Neural progenitor cell (in vitro differentiated cells): Measurements from ENCODE around the gene USF2. TPM values are rescaled to one million over a fixed set of nuclear protein-coding genes. Genes with fewer than 3 reads are reported as not detected.

Experiments
- DNase-seq: peaks from one replicate; pipeline ENCODE4 v3.0.0-alpha.2; 2016; ENCODE audit warnings: low spot score
- H2AFZ ChIP-seq: fragments of 200-600 bp; sonication (generic); replicated peaks from 2 replicates; pipeline ENCODE4 v1.6.1; 2016; ENCODE audit warnings: antibody characterized with exemption
- H3F3A ChIP-seq: fragments of 200-600 bp; sonication (generic); 2 replicates; pipeline ENCODE4 v1.6.1; 2016; ENCODE audit warnings: antibody characterized with exemption, low read depth
- H3K27ac ChIP-seq: fragments of 200-600 bp; sonication (generic); 2 replicates; pipeline ENCODE4 v1.5.1; 2016; ENCODE audit warnings: mild to moderate bottlenecking
- H3K27me3 ChIP-seq: fragments of 200-600 bp; sonication (generic); 2 replicates; pipeline ENCODE4 v1.6.1; 2016; ENCODE audit warnings: mild to moderate bottlenecking, moderate library complexity
- H3K36me3 ChIP-seq: fragments of 200-600 bp; sonication (generic); 2 replicates; pipeline ENCODE4 v1.5.1; 2016
- H3K4me1 ChIP-seq: fragments of 200-600 bp; sonication (generic); 2 replicates; pipeline ENCODE4 v1.6.1; 2016; ENCODE audit warnings: mixed run types
- H3K4me2 ChIP-seq: fragments of 200-600 bp; sonication (generic); 2 replicates; pipeline ENCODE4 v1.6.1; 2016
- H3K4me3 ChIP-seq: fragments of 200-600 bp; sonication (generic); 2 replicates; pipeline ENCODE4 v1.5.1; 2016
- H3K79me2 ChIP-seq: fragments of 200-600 bp; sonication (generic); 2 replicates; pipeline ENCODE4 v1.6.1; 2016; ENCODE audit warnings: low read depth
- H3K9ac ChIP-seq: fragments of 200-600 bp; sonication (generic); 2 replicates; pipeline ENCODE4 v1.6.1; 2016
- H3K9me3 ChIP-seq: fragments of 200-600 bp; sonication (generic); 2 replicates; pipeline ENCODE4 v1.5.1; 2016; ENCODE audit warnings: low read depth
- H4K20me1 ChIP-seq: fragments of 200-600 bp; sonication (generic); 2 replicates; pipeline ENCODE4 v1.6.1; 2016; ENCODE audit warnings: low read depth
- H3K27ac Mint-ChIP-seq: 3 replicates; pipeline ENCODE4 v1.8.0; 2021; ENCODE audit warnings: mixed read lengths
- H3K27me3 Mint-ChIP-seq: 2 replicates; pipeline ENCODE4 v1.8.0; 2022; ENCODE audit warnings: low read depth, mild to moderate bottlenecking, inconsistent platforms, moderate library complexity, mixed read lengths; ENCODE audit not compliant: insufficient read depth
- H3K36me3 Mint-ChIP-seq: 3 replicates; pipeline ENCODE4 v1.8.0; 2021; ENCODE audit warnings: mixed read lengths
- H3K4me1 Mint-ChIP-seq: 3 replicates; pipeline ENCODE4 v1.8.0; 2021; ENCODE audit warnings: mixed read lengths
- H3K4me3 Mint-ChIP-seq: 3 replicates; pipeline ENCODE4 v1.8.0; 2021; ENCODE audit warnings: mild to moderate bottlenecking, moderate library complexity, mixed read lengths
- H3K9me3 Mint-ChIP-seq: 3 replicates; pipeline ENCODE4 v1.8.0; 2020; ENCODE audit warnings: mixed read lengths
- EZH2 ChIP-seq: fragments of 200-600 bp; sonication (generic); IDR thresholded peaks from 2 replicates; pipeline ENCODE4 v1.6.1; 2017; ENCODE audit warnings: antibody characterized with exemption, mild to moderate bottlenecking, moderate library complexity
- EZH2phosphoT487 ChIP-seq: fragments of 200-600 bp; sonication (generic); IDR thresholded peaks from 2 replicates; pipeline ENCODE4 v1.6.1; 2017; ENCODE audit warnings: antibody characterized with exemption
- total RNA-seq: library from RNA; depleted of rRNA; stranded (reverse); fragments of >200 nt; gene quantifications from 2 replicates; pipeline ENCODE4 v1.2.3, GENCODE V29; 2015; ENCODE audit warnings: low replicate concordance
- TF ChIP-seq, protein P1 (sequence below): fragments of 200-600 bp; sonication (generic); IDR thresholded peaks from 2 replicates; pipeline ENCODE4 v1.5.1; 2017; ENCODE audit warnings: antibody characterized with exemption, mild to moderate bottlenecking

USF2 gene
- total RNA-seq, 1 donor from 2014 or later, result 46.8 TPM

GRCh38 chr19:35313587-35313986, 44.8 kb downstream of the USF2 start:
- Mint-ChIP-seq H3K27me3 (peaks cover 12% of the 10 kb centered on the region), H3K9me3 (no peaks in the 10 kb centered on the region), H3K36me3 (no peaks in the 10 kb centered on the region), H3K27ac (no peak overlapping the region), H3K4me1 (peaks cover 12% of the 10 kb centered on the region), H3K4me3 (no peak overlapping the region)
- H3K79me2 ChIP-seq, result no peaks in the 10 kb centered on the region
- no peaks in the 10 kb centered on the region for H4K20me1 ChIP-seq
- no peak for DNase-seq
- no peaks in the 10 kb centered on the region for H3K27me3 ChIP-seq
- TF ChIP-seq EZH2phosphoT487, result no peak
- TF ChIP-seq, protein P1, sequence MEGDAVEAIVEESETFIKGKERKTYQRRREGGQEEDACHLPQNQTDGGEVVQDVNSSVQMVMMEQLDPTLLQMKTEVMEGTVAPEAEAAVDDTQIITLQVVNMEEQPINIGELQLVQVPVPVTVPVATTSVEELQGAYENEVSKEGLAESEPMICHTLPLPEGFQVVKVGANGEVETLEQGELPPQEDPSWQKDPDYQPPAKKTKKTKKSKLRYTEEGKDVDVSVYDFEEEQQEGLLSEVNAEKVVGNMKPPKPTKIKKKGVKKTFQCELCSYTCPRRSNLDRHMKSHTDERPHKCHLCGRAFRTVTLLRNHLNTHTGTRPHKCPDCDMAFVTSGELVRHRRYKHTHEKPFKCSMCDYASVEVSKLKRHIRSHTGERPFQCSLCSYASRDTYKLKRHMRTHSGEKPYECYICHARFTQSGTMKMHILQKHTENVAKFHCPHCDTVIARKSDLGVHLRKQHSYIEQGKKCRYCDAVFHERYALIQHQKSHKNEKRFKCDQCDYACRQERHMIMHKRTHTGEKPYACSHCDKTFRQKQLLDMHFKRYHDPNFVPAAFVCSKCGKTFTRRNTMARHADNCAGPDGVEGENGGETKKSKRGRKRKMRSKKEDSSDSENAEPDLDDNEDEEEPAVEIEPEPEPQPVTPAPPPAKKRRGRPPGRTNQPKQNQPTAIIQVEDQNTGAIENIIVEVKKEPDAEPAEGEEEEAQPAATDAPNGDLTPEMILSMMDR, result no peak
- TF ChIP-seq EZH2, result no peak
- H3K27ac ChIP-seq, result no peak overlapping the region
- H3F3A ChIP-seq, result no peaks in the 10 kb centered on the region
- no peaks in the 10 kb centered on the region for H3K36me3 ChIP-seq
- no peak overlapping the region for H2AFZ ChIP-seq
- H3K9ac ChIP-seq, result no peak overlapping the region
- H3K9me3 ChIP-seq, result no peaks in the 10 kb centered on the region
- H3K4me1 ChIP-seq, result no peaks in the 10 kb centered on the region
- no peak overlapping the region for H3K4me2 ChIP-seq
- no peak overlapping the region for H3K4me3 ChIP-seq

- H2AFZ ChIP-seq, result no peak overlapping the region
- H3K4me1 ChIP-seq, result no peaks in the 10 kb centered on the region
- H3K4me3 Mint-ChIP-seq, result no peak overlapping the region
- H3K27me3 Mint-ChIP-seq, result peaks cover 7% of the 10 kb centered on the region
- no peak overlapping the region for H3K27ac ChIP-seq
- H3K79me2 ChIP-seq, result no peaks in the 10 kb centered on the region
- H3K9me3 ChIP-seq, result no peaks in the 10 kb centered on the region
- no peaks in the 10 kb centered on the region for H3K36me3 ChIP-seq
- no peaks in the 10 kb centered on the region for H3F3A ChIP-seq
- H3K27ac Mint-ChIP-seq, result no peak overlapping the region
- H3K4me1 Mint-ChIP-seq, result peaks cover 7% of the 10 kb centered on the region
- H3K4me2 ChIP-seq, result no peak overlapping the region
- H3K9ac ChIP-seq, result no peak overlapping the region
- no peaks in the 10 kb centered on the region for H3K36me3 Mint-ChIP-seq
- H3K27me3 ChIP-seq, result no peaks in the 10 kb centered on the region
- H3K4me3 ChIP-seq, result no peak overlapping the region
- no peaks in the 10 kb centered on the region for H4K20me1 ChIP-seq
- TF ChIP-seq EZH2phosphoT487, result no peak
- DNase-seq, result no peak
- H3K9me3 Mint-ChIP-seq, result no peaks in the 10 kb centered on the region
These were observed 45.3 kb downstream of the USF2 start for GRCh38 chr19:35314031-35314430.

DNA sequence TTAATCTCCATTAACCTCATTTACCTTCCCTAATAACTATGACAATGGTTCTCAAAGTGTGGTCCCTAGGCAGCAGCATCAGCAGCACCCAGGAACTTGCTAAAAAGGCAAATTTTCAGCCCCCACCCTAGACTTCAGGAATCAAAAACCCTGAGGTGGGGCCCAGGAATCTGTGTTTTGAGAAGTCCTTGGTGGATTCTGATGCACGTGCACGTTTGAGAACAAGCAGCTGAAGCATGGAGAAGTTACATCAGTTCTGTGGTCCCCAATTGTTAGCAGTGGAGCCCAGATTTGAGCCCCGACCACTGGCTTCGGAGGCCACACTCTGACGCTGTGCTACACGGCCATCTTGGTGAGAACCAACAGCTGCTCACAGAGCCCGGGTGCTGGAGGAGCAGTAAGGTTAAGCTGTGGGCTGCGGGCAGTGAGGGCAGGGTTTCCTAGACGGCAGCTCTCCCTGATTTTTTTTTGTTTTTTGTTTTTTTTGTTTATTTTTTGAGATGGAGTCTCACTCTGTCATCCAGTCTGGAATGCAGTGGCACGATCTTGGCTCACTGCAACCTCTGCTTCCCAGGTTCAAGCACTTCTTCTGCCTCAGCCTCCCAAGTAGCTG, 46.2 kb downstream of the USF2 start:
- Histone ChIP-seq H3F3A (no peaks in the 10 kb centered on the region), H3K4me3 (no peak overlapping the region), H4K20me1 (no peaks in the 10 kb centered on the region), H3K4me2 (no peak overlapping the region), H3K79me2 (no peaks in the 10 kb centered on the region), H3K27me3 (no peaks in the 10 kb centered on the region), H2AFZ (no peak overlapping the region), H3K9me3 (no peaks in the 10 kb centered on the region), H3K4me1 (no peaks in the 10 kb centered on the region), H3K27ac (no peak overlapping the region), H3K36me3 (no peaks in the 10 kb centered on the region), H3K9ac (no peak overlapping the region)
- DNase-seq, result no peak
- H3K27ac Mint-ChIP-seq, result no peak overlapping the region
- H3K36me3 Mint-ChIP-seq, result no peaks in the 10 kb centered on the region
- peaks cover 6% of the 10 kb centered on the region for H3K27me3 Mint-ChIP-seq
- TF ChIP-seq EZH2 (no peak), EZH2phosphoT487 (no peak)
- TF ChIP-seq, protein P1, result no peak
- peaks cover 3% of the 10 kb centered on the region for H3K4me1 Mint-ChIP-seq
- no peaks in the 10 kb centered on the region for H3K9me3 Mint-ChIP-seq
- H3K4me3 Mint-ChIP-seq, result no peak overlapping the region

GRCh38 chr19:35315883-35316282, 47.1 kb downstream of the USF2 start:
- H3K4me1 ChIP-seq, result no peaks in the 10 kb centered on the region
- no peaks in the 10 kb centered on the region for H3K9me3 ChIP-seq
- no peak overlapping the region for H3K4me2 ChIP-seq
- no peak overlapping the region for H3K4me3 ChIP-seq
- no peak overlapping the region for H3K27ac ChIP-seq
- H3K9ac ChIP-seq, result no peak overlapping the region
- H3F3A ChIP-seq, result no peaks in the 10 kb centered on the region
- Mint-ChIP-seq H3K27me3 (peaks cover 6% of the 10 kb centered on the region), H3K36me3 (no peaks in the 10 kb centered on the region), H3K9me3 (no peaks in the 10 kb centered on the region), H3K4me3 (no peak overlapping the region), H3K27ac (no peak overlapping the region), H3K4me1 (peaks cover 3% of the 10 kb centered on the region)
- H3K27me3 ChIP-seq, result no peaks in the 10 kb centered on the region
- no peak overlapping the region for H2AFZ ChIP-seq
- no peak for TF ChIP-seq EZH2
- TF ChIP-seq, protein P1, result no peak
- TF ChIP-seq EZH2phosphoT487, result no peak
- no peaks in the 10 kb centered on the region for H3K36me3 ChIP-seq
- no peaks in the 10 kb centered on the region for H3K79me2 ChIP-seq
- no peaks in the 10 kb centered on the region for H4K20me1 ChIP-seq
- no peak for DNase-seq
